ENCODE results near the gene RBPMS2. TPM values are rescaled to one million over a fixed set of nuclear protein-coding genes. Genes with fewer than 3 reads are reported as not detected.

RBPMS2 gene
- total and polyA plus RNA-seq, 4 donors: 0.42 to 7.9 (median 2.4) TPM

DNA sequence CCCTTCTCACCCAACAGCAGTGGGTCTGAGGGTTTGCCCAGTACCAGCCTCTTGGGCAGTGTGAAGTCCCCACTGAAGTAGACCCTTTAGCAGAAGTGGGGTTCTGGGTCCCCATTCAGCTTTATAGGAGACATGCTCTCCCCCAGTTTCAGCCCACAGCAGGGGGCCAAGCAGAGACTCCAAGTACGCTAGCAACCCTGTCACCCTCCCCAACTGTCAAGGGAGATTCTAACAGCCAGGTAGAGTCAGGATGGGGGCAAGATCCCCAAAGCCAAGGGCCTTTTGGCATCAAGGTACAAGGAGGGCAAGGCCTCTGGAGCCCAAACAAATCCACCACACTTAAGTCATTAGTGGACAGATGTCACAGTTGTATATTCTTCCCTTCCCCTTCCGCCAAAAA is 1.8 kb downstream of the RBPMS2 start:
- WGBS: 96% methylated on average over 2 of the region's 2 CpGs
- Histone ChIP-seq H3K4me3 (ENCODE audit: low read depth in 1 of 3, low read length in 3 of 3) (no peak overlapping the region), H3K36me3 (ENCODE audit: control insufficient read depth in 4 of 4, insufficient read depth in 3 of 4, low read depth in 1 of 4, low read length in 3 of 4) (no peaks in the 10 kb centered on the region), H3K27ac (ENCODE audit: low read depth in 1 of 2, low read length in 2 of 2) (no peak overlapping the region), H3K27me3 (ENCODE audit: control insufficient read depth in 4 of 4, insufficient read depth in 4 of 4, low read length in 3 of 4) (no peaks in the 10 kb centered on the region), H3K4me1 (ENCODE audit: control insufficient read depth in 4 of 4, insufficient read depth in 4 of 4, low read length in 3 of 4) (peaks cover 0 to 9% (median 6%) of the 10 kb centered on the region in 4 donors), H3K9ac (ENCODE audit: low read depth in 1 of 2, low read length in 2 of 2) (no peak overlapping the region), H3K9me3 (ENCODE audit: control insufficient read depth in 4 of 4, low read length in 3 of 4) (no peaks in the 10 kb centered on the region)
- DNase-seq (ENCODE audit: low spot score): no peak
- TF ChIP-seq EGR1 (IDR thresholded peaks at IDR 0.05; ENCODE audit: low read depth in 2 of 2) (no peak), RAD21 (IDR thresholded peaks at IDR 0.05) (no peak), YY1 (IDR thresholded peaks at IDR 0.05) (no peak), FOXA2 (IDR thresholded peaks at IDR 0.05) (no peak), HNF4A (conservative IDR thresholded peaks at IDR 0.05) (no peak), MAX (IDR thresholded peaks at IDR 0.05) (no peak), RXRA (IDR thresholded peaks at IDR 0.05) (no peak), GABPA (IDR thresholded peaks at IDR 0.05 in 1 of 2, conservative IDR thresholded peaks at IDR 0.05 in 1 of 2) (no peak), ZBTB33 (IDR thresholded peaks at IDR 0.05) (no peak)
- TF ChIP-seq, protein P1, sequence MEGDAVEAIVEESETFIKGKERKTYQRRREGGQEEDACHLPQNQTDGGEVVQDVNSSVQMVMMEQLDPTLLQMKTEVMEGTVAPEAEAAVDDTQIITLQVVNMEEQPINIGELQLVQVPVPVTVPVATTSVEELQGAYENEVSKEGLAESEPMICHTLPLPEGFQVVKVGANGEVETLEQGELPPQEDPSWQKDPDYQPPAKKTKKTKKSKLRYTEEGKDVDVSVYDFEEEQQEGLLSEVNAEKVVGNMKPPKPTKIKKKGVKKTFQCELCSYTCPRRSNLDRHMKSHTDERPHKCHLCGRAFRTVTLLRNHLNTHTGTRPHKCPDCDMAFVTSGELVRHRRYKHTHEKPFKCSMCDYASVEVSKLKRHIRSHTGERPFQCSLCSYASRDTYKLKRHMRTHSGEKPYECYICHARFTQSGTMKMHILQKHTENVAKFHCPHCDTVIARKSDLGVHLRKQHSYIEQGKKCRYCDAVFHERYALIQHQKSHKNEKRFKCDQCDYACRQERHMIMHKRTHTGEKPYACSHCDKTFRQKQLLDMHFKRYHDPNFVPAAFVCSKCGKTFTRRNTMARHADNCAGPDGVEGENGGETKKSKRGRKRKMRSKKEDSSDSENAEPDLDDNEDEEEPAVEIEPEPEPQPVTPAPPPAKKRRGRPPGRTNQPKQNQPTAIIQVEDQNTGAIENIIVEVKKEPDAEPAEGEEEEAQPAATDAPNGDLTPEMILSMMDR (IDR thresholded peaks at IDR 0.05; ENCODE audit: low read depth, low read length, missing input control): no peak

GRCh38 chr15:64772964-64773363 is 2.4 kb downstream of the RBPMS2 start:
- H3K4me3 ChIP-seq (ENCODE audit: low read depth in 1 of 3, low read length in 3 of 3): no peak overlapping the region
- H3K9me3 ChIP-seq (ENCODE audit: control insufficient read depth in 4 of 4, low read length in 3 of 4): no peaks in the 10 kb centered on the region
- no peaks in the 10 kb centered on the region for H3K27me3 ChIP-seq (ENCODE audit: control insufficient read depth in 4 of 4, insufficient read depth in 4 of 4, low read length in 3 of 4)
- DNase-seq (ENCODE audit: low spot score): no peak
- no peak overlapping the region for H3K9ac ChIP-seq (ENCODE audit: low read depth in 1 of 2, low read length in 2 of 2)
- WGBS: 99% methylated on average over 6 of the region's 6 CpGs
- H3K36me3 ChIP-seq (ENCODE audit: control insufficient read depth in 4 of 4, insufficient read depth in 3 of 4, low read depth in 1 of 4, low read length in 3 of 4): no peaks in the 10 kb centered on the region
- H3K4me1 ChIP-seq (ENCODE audit: control insufficient read depth in 4 of 4, insufficient read depth in 4 of 4, low read length in 3 of 4): peaks cover 0 to 9% (median 6%) of the 10 kb centered on the region in 4 donors
- TF ChIP-seq ZBTB33 (IDR thresholded peaks at IDR 0.05) (no peak), YY1 (IDR thresholded peaks at IDR 0.05) (no peak), HNF4A (conservative IDR thresholded peaks at IDR 0.05) (no peak), GABPA (IDR thresholded peaks at IDR 0.05 in 1 of 2, conservative IDR thresholded peaks at IDR 0.05 in 1 of 2) (no peak)
- no peak overlapping the region for H3K27ac ChIP-seq (ENCODE audit: low read depth in 1 of 2, low read length in 2 of 2)

DNA sequence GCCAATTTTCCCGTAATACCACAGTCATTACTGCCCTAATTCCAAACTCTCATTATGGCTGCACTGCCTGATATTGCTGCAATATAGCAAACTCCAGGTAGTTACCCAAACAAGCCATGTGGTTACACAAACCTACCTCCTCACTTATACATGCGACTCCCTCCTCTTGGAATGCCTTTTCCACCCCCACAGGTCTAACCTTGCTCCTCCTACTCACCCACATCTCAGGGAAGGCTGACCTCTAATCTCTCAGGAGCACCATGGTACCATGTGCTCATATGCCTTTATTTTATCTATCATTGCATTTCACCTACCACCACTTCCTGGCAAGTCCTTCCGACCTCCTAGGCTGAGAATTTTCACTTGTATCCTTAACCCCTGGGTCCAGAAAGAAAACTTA is 2.9 kb downstream of the RBPMS2 start:
- WGBS: 77% methylated on average over 3 of the region's 3 CpGs

More for the DNA sequence above, 2.9 kb downstream of the RBPMS2 start:
- no peak overlapping the region for H3K4me3 ChIP-seq (ENCODE audit: low read depth in 1 of 3, low read length in 3 of 3)
- no peaks in the 10 kb centered on the region for H3K9me3 ChIP-seq (ENCODE audit: control insufficient read depth in 4 of 4, low read length in 3 of 4)
- peaks cover 0 to 9% (median 6%) of the 10 kb centered on the region in 4 donors for H3K4me1 ChIP-seq (ENCODE audit: control insufficient read depth in 4 of 4, insufficient read depth in 4 of 4, low read length in 3 of 4)
- TF ChIP-seq JUND (IDR thresholded peaks at IDR 0.05) (no peak), RXRA (IDR thresholded peaks at IDR 0.05) (no peak), EGR1 (IDR thresholded peaks at IDR 0.05; ENCODE audit: low read depth in 2 of 2) (no peak), REST (IDR thresholded peaks at IDR 0.05) (no peak), HNF4G (IDR thresholded peaks at IDR 0.05) (no peak), YY1 (IDR thresholded peaks at IDR 0.05) (no peak), MAX (IDR thresholded peaks at IDR 0.05) (no peak), NR2F2 (IDR thresholded peaks at IDR 0.05) (no peak), FOXA2 (IDR thresholded peaks at IDR 0.05) (no peak)
- H3K27me3 ChIP-seq (ENCODE audit: control insufficient read depth in 4 of 4, insufficient read depth in 4 of 4, low read length in 3 of 4): no peaks in the 10 kb centered on the region
- H3K36me3 ChIP-seq (ENCODE audit: control insufficient read depth in 4 of 4, insufficient read depth in 3 of 4, low read depth in 1 of 4, low read length in 3 of 4): no peaks in the 10 kb centered on the region
- no peak overlapping the region for H3K9ac ChIP-seq (ENCODE audit: low read depth in 1 of 2, low read length in 2 of 2)
- no peak overlapping the region for H3K27ac ChIP-seq (ENCODE audit: low read depth in 1 of 2, low read length in 2 of 2)
- DNase-seq (ENCODE audit: low spot score): no peak

Data from liver (tissue), 9 donors.